GM12878 (cell line): ENCODE measurements around the gene GPR158. TPM values are rescaled to one million over a fixed set of nuclear protein-coding genes. Genes with fewer than 3 reads are reported as not detected.

Experiments used
- ATAC-seq: fragments of 200-7000 bp; cut with Tn5 transposase; 3 replicates; pipeline ENCODE4 v1.9.1; 2020; ENCODE audit warnings: mild to moderate bottlenecking, moderate library complexity
- BruUV-seq: library from RNA; stranded (reverse); fragments of 400-500 nt; replicated peaks from 2 replicates; lab custom pipeline; 2021; lab: Mats Ljungman, UMichigan
- CTCF ChIA-PET: fragments of 300-600 bp; sonication (Branson Sonifier 250); formaldehyde crosslinking; extraction: SDS; loops from one replicate; lab custom pipeline; 2021; ENCODE audit warnings: inconsistent platforms; lab: Yijun Ruan, JAX
- POLR2A ChIA-PET: fragments of 350-600 bp; formaldehyde crosslinking; extraction: SDS; loops from one replicate; lab custom pipeline; 2021; ENCODE audit warnings: inconsistent platforms; lab: Charles Lee
- RAD21 ChIA-PET: fragments of 300-600 bp; sonication (Branson Sonifier 250); formaldehyde crosslinking; loops from one replicate; lab custom pipeline; 2023; ENCODE audit warnings: antibody characterized with exemption; ENCODE audit not compliant: unreplicated experiment; lab: Charles Lee
- SMC1A ChIA-PET: fragments of 300-600 bp; sonication (Branson Sonifier 250); formaldehyde crosslinking; loops from one replicate; lab custom pipeline; 2023; ENCODE audit not compliant: unreplicated experiment, uncharacterized antibody; lab: Charles Lee
- DNase-seq: peaks from one replicate; pipeline ENCODE4 v3.0.0-alpha.2; 2011; ENCODE audit warnings: low read depth, low spot score
- FAIRE-seq: peaks from 3 replicates; lab custom pipeline; 2011; peaks lifted over from hg19 to GRCh38; lab: Jason Lieb, UNC
- H2AFZ ChIP-seq: 2 replicates; pipeline ENCODE4 v1.6.0; 2011; ENCODE audit warnings: low read depth, low read length, control low read depth; ENCODE audit not compliant: control insufficient read depth
- H3K27ac ChIP-seq: 2 replicates; pipeline ENCODE4 v1.5.1; 2011; ENCODE audit warnings: control low read depth; ENCODE audit not compliant: control insufficient read depth, insufficient read depth
- H3K27me3 ChIP-seq, 2 experiments: replicated peaks in 1 of 2; 2 replicates each; pipeline versions ENCODE4 v1.6.0 to v1.6.1; 2011; ENCODE audit warnings: low read length in 1 of 2; ENCODE audit not compliant: control insufficient read depth in 2 of 2, insufficient read depth in 2 of 2
- H3K36me3 ChIP-seq, 2 experiments: 2 replicates each; pipeline ENCODE4 v1.5.1; 2011; ENCODE audit warnings: low read length in 1 of 2; ENCODE audit not compliant: control insufficient read depth in 2 of 2, insufficient read depth in 2 of 2
- H3K4me1 ChIP-seq: 2 replicates; pipeline ENCODE4 v1.6.1; 2011; ENCODE audit warnings: mild to moderate bottlenecking, low read length, moderate library complexity, mixed read lengths; ENCODE audit not compliant: control insufficient read depth, insufficient read depth
- H3K4me2 ChIP-seq: 2 replicates; pipeline ENCODE4 v1.6.0; 2011; ENCODE audit warnings: control low read depth; ENCODE audit not compliant: control insufficient read depth, insufficient read depth
- H3K4me3 ChIP-seq: fragments of 200-600 bp; sonication (generic); 2 replicates; pipeline ENCODE4 v1.5.1; 2016
- H3K79me2 ChIP-seq: 2 replicates; pipeline ENCODE4 v1.6.0; 2011; ENCODE audit warnings: low read length; ENCODE audit not compliant: control insufficient read depth, insufficient read depth
- H3K9ac ChIP-seq: 2 replicates; pipeline ENCODE4 v1.8.0; 2011; ENCODE audit warnings: low read length, control low read depth, mixed read lengths; ENCODE audit not compliant: control insufficient read depth, insufficient read depth
- H3K9me3 ChIP-seq: replicated peaks from 3 replicates; pipeline ENCODE4 v1.5.1; 2011; ENCODE audit warnings: mild to moderate bottlenecking, low read length; ENCODE audit not compliant: control insufficient read depth, insufficient read depth
- H4K20me1 ChIP-seq: 2 replicates; pipeline ENCODE4 v1.6.0; 2011; ENCODE audit not compliant: control insufficient read depth, insufficient read depth
- CBFB ChIP-seq: IDR thresholded peaks from 2 replicates; pipeline ENCODE4 v1.6.1; 2016; ENCODE audit warnings: antibody characterized with exemption, low read depth
- CBX5 ChIP-seq: sonication (generic); IDR thresholded peaks from 2 replicates; pipeline ENCODE4 v1.6.1; 2016; ENCODE audit warnings: low read depth, moderate library complexity, mild to moderate bottlenecking, inconsistent platforms
- CEBPB ChIP-seq, 2 experiments: fragments of 150-350 bp in 1 of 2; IDR thresholded peaks; 2 replicates each; pipeline ENCODE4 v1.6.1; 2012 to 2014; ENCODE audit warnings: low read depth in 2 of 2, low read length in 2 of 2, borderline replicate concordance in 1 of 2, inconsistent platforms in 1 of 2
- EZH2 ChIP-seq: IDR thresholded peaks from 2 replicates; pipeline ENCODE4 v1.6.1; 2012; ENCODE audit warnings: low read depth, mild to moderate bottlenecking, control low read depth, inconsistent platforms, low read length, borderline replicate concordance; ENCODE audit not compliant: control insufficient read depth
- FOS ChIP-seq: IDR thresholded peaks from 3 replicates; pipeline ENCODE4 v1.6.1; 2011; ENCODE audit warnings: borderline replicate concordance; ENCODE audit not compliant: insufficient read length; ENCODE audit errors: extremely low read depth
- HDAC2 ChIP-seq: fragments of 200-600 bp; sonication (generic); IDR thresholded peaks from 2 replicates; pipeline ENCODE4 v1.6.1; 2017
- HSF1 ChIP-seq: fragments of 150-350 bp; IDR thresholded peaks from 2 replicates; pipeline ENCODE4 v1.6.1; 2014; ENCODE audit warnings: mild to moderate bottlenecking, low read depth, low read length
- MTA3 ChIP-seq: IDR thresholded peaks from 2 replicates; pipeline ENCODE4 v1.6.1; 2012; ENCODE audit warnings: low read length, inconsistent platforms, borderline replicate concordance
- NFIC ChIP-seq: IDR thresholded peaks from 2 replicates; pipeline ENCODE4 v1.6.1; 2012; ENCODE audit warnings: low read depth, mild to moderate bottlenecking, inconsistent platforms, low read length, moderate library complexity
- RCOR1 ChIP-seq: conservative IDR thresholded peaks from 2 replicates; pipeline ENCODE4 v1.6.1; 2012; ENCODE audit warnings: low read depth, low read length, improper control_type of control experiment
- RFX5 ChIP-seq: IDR thresholded peaks from 2 replicates; pipeline ENCODE4 v1.6.1; 2011; ENCODE audit warnings: low read depth, low read length, improper control_type of control experiment
- SRF ChIP-seq, 2 experiments: IDR thresholded peaks; 2 replicates each; pipeline ENCODE4 v1.6.1; 2011; ENCODE audit warnings: low read depth in 2 of 2, low read length in 2 of 2, mild to moderate bottlenecking in 1 of 2, moderate library complexity in 1 of 2
- YBX1 ChIP-seq: fragments of 450-650 bp; IDR thresholded peaks from 2 replicates; pipeline ENCODE4 v1.6.1; 2016; ENCODE audit warnings: antibody characterized with exemption
- ZNF217 ChIP-seq: fragments of 450-650 bp; IDR thresholded peaks from 2 replicates; pipeline ENCODE4 v1.6.1; 2017; ENCODE audit warnings: antibody characterized with exemption, mild to moderate bottlenecking
- WGBS: methylation state at CpG from one replicate; pipeline ENCODE4 v1.1.6; 2016; ENCODE audit warnings: low lambda C conversion rate; ENCODE audit not compliant: insufficient replicate concordance, insufficient coverage; ENCODE audit errors: missing lambda C conversion rate; 5-methylcytosine and 5-hydroxymethylcytosine counted together
- in situ Hi-C: fragments of 300-500 bp; cut with MboI; formaldehyde crosslinking; loops from 9 replicates; pipeline ENCODE4 v1.14.3; 2018; ENCODE audit warnings: mixed read lengths
- intact Hi-C: fragments of 100-400 bp; cut with micrococcal nuclease; formaldehyde crosslinking; loops from one replicate; pipeline ENCODE4 v1.14.2; 2022; ENCODE audit not compliant: unreplicated experiment
- polyA plus RNA-seq, 11 experiments: library from polyadenylated mRNA; depleted of rRNA in 4 of 11; unstranded in 6 of 11; stranded (reverse) in 5 of 11; fragments of >200 nt; fragmentation: Nextera tagmentation in 4 of 11; fragmentation: Illumina TruSeq in 1 of 11; extraction: Ambion mirVana in 4 of 11; extraction: Trizol in 1 of 11; gene quantifications; 1 replicate in 1 of 11; 2 replicates in 10 of 11; pipeline versions ENCODE4 v1.2.1 to v1.2.3, GENCODE V29; 2011 to 2016; ENCODE audit warnings: inconsistent platforms in 2 of 11, missing spikeins in 2 of 11, low read depth in 1 of 11
- total RNA-seq, 4 experiments: library from RNA; depleted of rRNA in 3 of 4; stranded (reverse); fragments of >200 nt in 3 of 4; fragmentation: Illumina TruSeq in 1 of 4; extraction: Trizol in 1 of 4; gene quantifications; 2 replicates each; pipeline versions ENCODE4 v1.2.1 to v1.2.3, GENCODE V29; 2013 to 2021

The GPR158 gene
- total and polyA plus RNA-seq, 10 of the 15 experiments (the other 5 are each of a cell fraction or from before 2014, with no cell fraction given), result not detected

DNA sequence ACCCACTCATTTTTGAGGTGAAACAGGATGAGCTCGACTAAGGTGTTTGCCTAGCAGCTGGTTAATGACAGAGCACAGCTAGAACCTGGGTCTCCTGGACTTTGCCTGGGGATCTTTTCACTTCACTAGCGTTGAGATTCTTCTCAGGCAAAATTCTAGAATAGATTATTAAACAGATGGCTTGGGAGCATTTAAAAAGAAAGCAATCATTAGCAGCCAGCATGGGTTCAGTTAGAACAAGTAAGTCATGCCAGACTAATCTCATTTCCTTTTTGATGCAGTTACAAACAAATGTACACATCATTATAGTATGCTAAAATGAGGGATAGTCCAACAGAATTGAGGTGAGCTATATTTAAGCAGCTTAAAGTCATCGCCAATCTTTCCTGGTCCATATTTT is 467.9 kb downstream of the GPR158 start:
- H3K4me1 ChIP-seq, result no peaks in the 10 kb centered on the region
- in situ Hi-C loops (no loop called here), intact Hi-C loops (no loop called here)
- FAIRE-seq (no peak), DNase-seq (no peak), ATAC-seq (no peak)
- ChIA-PET CTCF (no interaction called here), SMC1A (no interaction called here), POLR2A (no interaction called here), RAD21 (no interaction called here)
- WGBS, result 4% methylated on average over 3 of the region's 3 CpGs
- TF ChIP-seq CBX5 (no peak), FOS (no peak), ZNF217 (no peak), MTA3 (no peak), CEBPB (IDR thresholded peaks at IDR 0.05; ENCODE audit: borderline replicate concordance in 1 of 2, low read depth in 2 of 2, low read length in 2 of 2) (no peak), EZH2 (no peak), YBX1 (no peak), HSF1 (no peak), RFX5 (no peak), NFIC (no peak), RCOR1 (no peak), SRF (IDR thresholded peaks at IDR 0.05; ENCODE audit: low read depth in 2 of 2, low read length in 2 of 2) (no peak), CBFB (no peak), HDAC2 (no peak)
- H4K20me1 ChIP-seq, result no peaks in the 10 kb centered on the region
- H3K4me2 ChIP-seq, result no peak overlapping the region
- no peaks in the 10 kb centered on the region for H3K27me3 ChIP-seq
- no TSS peak for BruUV-seq
- no peaks in the 10 kb centered on the region for H3K36me3 ChIP-seq
- no peaks in the 10 kb centered on the region for H3K9me3 ChIP-seq
- no peak overlapping the region for H3K27ac ChIP-seq
- H2AFZ ChIP-seq, result no peak overlapping the region
- H3K9ac ChIP-seq, result no peak overlapping the region
- H3K79me2 ChIP-seq, result no peaks in the 10 kb centered on the region
- no peak overlapping the region for H3K4me3 ChIP-seq
